GM12878 (cell line): ENCODE data around the gene ROCK2. TPM values are rescaled to one million over a fixed set of nuclear protein-coding genes. Genes with fewer than 3 reads are reported as not detected.

Experiments
- ATAC-seq: fragments of 200-7000 bp; cut with Tn5 transposase; 3 replicates; pipeline ENCODE4 v1.9.1; 2020; ENCODE audit warnings: mild to moderate bottlenecking, moderate library complexity
- BruUV-seq: library from RNA; stranded (reverse); fragments of 400-500 nt; replicated peaks from 2 replicates; lab custom pipeline; 2021; lab: Mats Ljungman, UMichigan
- CTCF ChIA-PET: fragments of 300-600 bp; sonication (Branson Sonifier 250); formaldehyde crosslinking; extraction: SDS; loops from one replicate; lab custom pipeline; 2021; ENCODE audit warnings: inconsistent platforms; lab: Yijun Ruan, JAX
- POLR2A ChIA-PET: fragments of 350-600 bp; formaldehyde crosslinking; extraction: SDS; loops from one replicate; lab custom pipeline; 2021; ENCODE audit warnings: inconsistent platforms; lab: Charles Lee
- RAD21 ChIA-PET: fragments of 300-600 bp; sonication (Branson Sonifier 250); formaldehyde crosslinking; loops from one replicate; lab custom pipeline; 2023; ENCODE audit warnings: antibody characterized with exemption; ENCODE audit not compliant: unreplicated experiment; lab: Charles Lee
- SMC1A ChIA-PET: fragments of 300-600 bp; sonication (Branson Sonifier 250); formaldehyde crosslinking; loops from one replicate; lab custom pipeline; 2023; ENCODE audit not compliant: unreplicated experiment, uncharacterized antibody; lab: Charles Lee
- DNase-seq: peaks from one replicate; pipeline ENCODE4 v3.0.0-alpha.2; 2011; ENCODE audit warnings: low read depth, low spot score
- FAIRE-seq: peaks from 3 replicates; lab custom pipeline; 2011; peaks lifted over from hg19 to GRCh38; lab: Jason Lieb, UNC
- H2AFZ ChIP-seq: 2 replicates; pipeline ENCODE4 v1.6.0; 2011; ENCODE audit warnings: low read depth, low read length, control low read depth; ENCODE audit not compliant: control insufficient read depth
- H3K27ac ChIP-seq: 2 replicates; pipeline ENCODE4 v1.5.1; 2011; ENCODE audit warnings: control low read depth; ENCODE audit not compliant: control insufficient read depth, insufficient read depth
- H3K27me3 ChIP-seq, 2 experiments: replicated peaks in 1 of 2; 2 replicates each; pipeline versions ENCODE4 v1.6.0 to v1.6.1; 2011; ENCODE audit warnings: low read length in 1 of 2; ENCODE audit not compliant: control insufficient read depth in 2 of 2, insufficient read depth in 2 of 2
- H3K36me3 ChIP-seq, 2 experiments: 2 replicates each; pipeline ENCODE4 v1.5.1; 2011; ENCODE audit warnings: low read length in 1 of 2; ENCODE audit not compliant: control insufficient read depth in 2 of 2, insufficient read depth in 2 of 2
- H3K4me1 ChIP-seq: 2 replicates; pipeline ENCODE4 v1.6.1; 2011; ENCODE audit warnings: mild to moderate bottlenecking, low read length, moderate library complexity, mixed read lengths; ENCODE audit not compliant: control insufficient read depth, insufficient read depth
- H3K4me2 ChIP-seq: 2 replicates; pipeline ENCODE4 v1.6.0; 2011; ENCODE audit warnings: control low read depth; ENCODE audit not compliant: control insufficient read depth, insufficient read depth
- H3K4me3 ChIP-seq: fragments of 200-600 bp; sonication (generic); 2 replicates; pipeline ENCODE4 v1.5.1; 2016
- H3K79me2 ChIP-seq: 2 replicates; pipeline ENCODE4 v1.6.0; 2011; ENCODE audit warnings: low read length; ENCODE audit not compliant: control insufficient read depth, insufficient read depth
- H3K9ac ChIP-seq: 2 replicates; pipeline ENCODE4 v1.8.0; 2011; ENCODE audit warnings: low read length, control low read depth, mixed read lengths; ENCODE audit not compliant: control insufficient read depth, insufficient read depth
- H3K9me3 ChIP-seq: replicated peaks from 3 replicates; pipeline ENCODE4 v1.5.1; 2011; ENCODE audit warnings: mild to moderate bottlenecking, low read length; ENCODE audit not compliant: control insufficient read depth, insufficient read depth
- H4K20me1 ChIP-seq: 2 replicates; pipeline ENCODE4 v1.6.0; 2011; ENCODE audit not compliant: control insufficient read depth, insufficient read depth
- ELK1 ChIP-seq: IDR thresholded peaks from 2 replicates; pipeline ENCODE4 v1.6.1; 2012; ENCODE audit warnings: low read depth, low read length, improper control_type of control experiment
- EZH2 ChIP-seq: IDR thresholded peaks from 2 replicates; pipeline ENCODE4 v1.6.1; 2012; ENCODE audit warnings: low read depth, mild to moderate bottlenecking, control low read depth, inconsistent platforms, low read length, borderline replicate concordance; ENCODE audit not compliant: control insufficient read depth
- FOXM1 ChIP-seq: IDR thresholded peaks from 2 replicates; pipeline ENCODE4 v1.6.1; 2012; ENCODE audit warnings: low read depth, mild to moderate bottlenecking, inconsistent platforms, low read length, moderate library complexity
- GABPA ChIP-seq: IDR thresholded peaks from 2 replicates; pipeline ENCODE4 v1.6.1; 2014; ENCODE audit warnings: antibody characterized with exemption, low read depth, mild to moderate bottlenecking, inconsistent platforms
- IRF4 ChIP-seq: IDR thresholded peaks from 2 replicates; pipeline ENCODE4 v1.6.1; 2011; ENCODE audit warnings: low read depth, low read length
- NRF1 ChIP-seq: conservative IDR thresholded peaks from 2 replicates; pipeline ENCODE4 v1.6.1; 2011; ENCODE audit warnings: mild to moderate bottlenecking, low read depth, low read length, improper control_type of control experiment
- SIN3A ChIP-seq: IDR thresholded peaks from 2 replicates; pipeline ENCODE4 v1.6.1; 2012; ENCODE audit warnings: low read depth, low read length, improper control_type of control experiment
- SMAD5 ChIP-seq: IDR thresholded peaks from 2 replicates; pipeline ENCODE4 v1.6.1; 2016; ENCODE audit warnings: antibody characterized with exemption, low read depth
- STAT3 ChIP-seq: IDR thresholded peaks from 2 replicates; pipeline ENCODE4 v1.6.1; 2011; ENCODE audit warnings: low read depth, low read length, improper control_type of control experiment
- YY1 ChIP-seq: IDR thresholded peaks from 2 replicates; pipeline ENCODE4 v1.6.1; 2011; ENCODE audit warnings: low read depth, mild to moderate bottlenecking, low read length
- ZNF592 ChIP-seq: fragments of 450-650 bp; IDR thresholded peaks from 2 replicates; pipeline ENCODE4 v1.6.1; 2017; ENCODE audit warnings: mild to moderate bottlenecking, moderate library complexity
- WGBS: methylation state at CpG from one replicate; pipeline ENCODE4 v1.1.6; 2016; ENCODE audit warnings: low lambda C conversion rate; ENCODE audit not compliant: insufficient replicate concordance, insufficient coverage; ENCODE audit errors: missing lambda C conversion rate; 5-methylcytosine and 5-hydroxymethylcytosine counted together
- in situ Hi-C: fragments of 300-500 bp; cut with MboI; formaldehyde crosslinking; loops from 9 replicates; pipeline ENCODE4 v1.14.3; 2018; ENCODE audit warnings: mixed read lengths
- intact Hi-C: fragments of 100-400 bp; cut with micrococcal nuclease; formaldehyde crosslinking; loops from one replicate; pipeline ENCODE4 v1.14.2; 2022; ENCODE audit not compliant: unreplicated experiment
- polyA plus RNA-seq, 11 experiments: library from polyadenylated mRNA; depleted of rRNA in 4 of 11; unstranded in 6 of 11; stranded (reverse) in 5 of 11; fragments of >200 nt; fragmentation: Nextera tagmentation in 4 of 11; fragmentation: Illumina TruSeq in 1 of 11; extraction: Ambion mirVana in 4 of 11; extraction: Trizol in 1 of 11; gene quantifications; 1 replicate in 1 of 11; 2 replicates in 10 of 11; pipeline versions ENCODE4 v1.2.1 to v1.2.3, GENCODE V29; 2011 to 2016; ENCODE audit warnings: inconsistent platforms in 2 of 11, missing spikeins in 2 of 11, low read depth in 1 of 11
- total RNA-seq, 4 experiments: library from RNA; depleted of rRNA in 3 of 4; stranded (reverse); fragments of >200 nt in 3 of 4; fragmentation: Illumina TruSeq in 1 of 4; extraction: Trizol in 1 of 4; gene quantifications; 2 replicates each; pipeline versions ENCODE4 v1.2.1 to v1.2.3, GENCODE V29; 2013 to 2021

ROCK2 gene
- total and polyA plus RNA-seq, 10 of the 15 experiments (the other 5 are each of a cell fraction or from before 2014, with no cell fraction given), result 4.6 to 22.1 (median 8.3) TPM

GRCh38 chr2:11387100-11387390 is 42.6 kb upstream of the ROCK2 start:
- H3K27me3 ChIP-seq, result no peaks in the 10 kb centered on the region
- TF ChIP-seq ZNF592 (no peak), IRF4 (no peak), SMAD5 (no peak), NRF1 (no peak), FOXM1 (no peak), ELK1 (no peak), SIN3A (no peak), EZH2 (no peak), GABPA (no peak), YY1 (no peak), STAT3 (no peak)
- H2AFZ ChIP-seq, result no peak overlapping the region
- no peak overlapping the region for H3K4me3 ChIP-seq
- H3K9ac ChIP-seq, result no peak overlapping the region
- ChIA-PET POLR2A (no interaction called here), RAD21 (no interaction called here), SMC1A (no interaction called here), CTCF (interaction anchor here (1.3 kb wide), 1 partner anchor 25 kb away, joined by 4 read pairs; no protein-coding TSS in a partner anchor)
- H3K9me3 ChIP-seq, result no peaks in the 10 kb centered on the region
- H3K4me1 ChIP-seq, result peaks cover 10% of the 10 kb centered on the region
- H4K20me1 ChIP-seq, result no peaks in the 10 kb centered on the region
- intact Hi-C loops, result no loop called here
- H3K4me2 ChIP-seq, result no peak overlapping the region
- no peak for FAIRE-seq
- no peaks in the 10 kb centered on the region for H3K79me2 ChIP-seq
- no peaks in the 10 kb centered on the region for H3K36me3 ChIP-seq
- no peak for DNase-seq
- no peak for ATAC-seq
- no peak overlapping the region for H3K27ac ChIP-seq
- BruUV-seq, result no TSS peak
- WGBS, result 63% methylated on average over 9 of the region's 9 CpGs
- in situ Hi-C loops, result no loop called here
